Lung (tissue), 12 donors: ENCODE data around the gene NPAS3. TPM values are rescaled to one million over a fixed set of nuclear protein-coding genes. Genes with fewer than 3 reads are reported as not detected.

Experiments
- ATAC-seq: fragments of 200-7000 bp; cut with Tn5 transposase; one replicate; pipeline ENCODE4 v1.9.1; 2020; ENCODE audit warnings: moderate number of reproducible peaks; ENCODE audit not compliant: insufficient read depth, low FRiP score
- DNase-seq, 3 donors: peaks; one replicate each; pipeline ENCODE4 v3.0.0-alpha.2; 2013 to 2017
- H3K27ac ChIP-seq, 2 donors: one replicate each; pipeline ENCODE4 v1.5.1; 2013; ENCODE audit warnings: mild to moderate bottlenecking in 2 of 2, moderate library complexity in 2 of 2, control low read depth in 1 of 2, inconsistent platforms in 1 of 2, low read depth in 1 of 2, low read length in 1 of 2
- H3K27me3 ChIP-seq, 3 donors: one replicate each; pipeline ENCODE4 v1.5.1; 2013; ENCODE audit warnings: low read length in 2 of 3; ENCODE audit not compliant: control insufficient read depth in 3 of 3, insufficient read depth in 3 of 3
- H3K36me3 ChIP-seq, 4 donors: one replicate each; pipeline ENCODE4 v1.5.1; 2013; ENCODE audit warnings: low read length in 4 of 4, mild to moderate bottlenecking in 1 of 4, moderate library complexity in 1 of 4; ENCODE audit not compliant: control insufficient read depth in 4 of 4, insufficient read depth in 4 of 4
- H3K4me1 ChIP-seq, 5 donors: one replicate each; pipeline ENCODE4 v1.5.1; 2013; ENCODE audit warnings: low read length in 5 of 5, mild to moderate bottlenecking in 2 of 5, moderate library complexity in 1 of 5; ENCODE audit not compliant: control insufficient read depth in 5 of 5, insufficient read depth in 5 of 5
- H3K4me3 ChIP-seq: one replicate; pipeline ENCODE4 v1.5.1; 2013; ENCODE audit warnings: mild to moderate bottlenecking, control low read depth, moderate library complexity
- H3K9ac ChIP-seq, 2 donors: one replicate each; pipeline ENCODE4 v1.5.1; 2013; ENCODE audit warnings: low read length in 2 of 2, control low read depth in 1 of 2; ENCODE audit not compliant: insufficient read depth in 1 of 2
- H3K9me3 ChIP-seq, 4 donors: one replicate each; pipeline ENCODE4 v1.5.1; 2013; ENCODE audit warnings: low read length in 3 of 4, mild to moderate bottlenecking in 1 of 4, moderate library complexity in 1 of 4; ENCODE audit not compliant: control insufficient read depth in 4 of 4, insufficient read depth in 3 of 4
- WGBS, 2 donors: extraction: QIAGEN DNeasy Blood & Tissue Kit; methylation state at CpG; one replicate each; pipeline ENCODE4 v1.1.7; 2013; 5-methylcytosine and 5-hydroxymethylcytosine counted together
- polyA plus RNA-seq, 2 donors: library from polyadenylated mRNA; stranded (reverse); fragments of 200-250 nt; gene quantifications; one replicate each; pipeline ENCODE4 v1.2.1, GENCODE V29; 2013
- total RNA-seq, 2 donors: library from RNA; depleted of rRNA in 1 of 2; stranded (reverse); fragments of >200 nt in 1 of 2; gene quantifications; one replicate each; pipeline ENCODE4 v1.2.1, GENCODE V29; 2014 to 2021
- TF ChIP-seq, protein P1 (sequence below): IDR thresholded peaks from 2 replicates; pipeline ENCODE4 v1.5.1; 2012; ENCODE audit warnings: mild to moderate bottlenecking; ENCODE audit errors: control extremely low read depth, extremely low read depth
- donor health status: control.
- donor health status: control.
- donor health status: Bipolar disorder and iron deficiency.
- donor health status: healthy.
- donor health status: DM: yes; HTN: yes; CAD: no.

Gene NPAS3
- total and polyA plus RNA-seq, 4 donors = 0.13 to 0.48 (median 0.33) TPM

DNA sequence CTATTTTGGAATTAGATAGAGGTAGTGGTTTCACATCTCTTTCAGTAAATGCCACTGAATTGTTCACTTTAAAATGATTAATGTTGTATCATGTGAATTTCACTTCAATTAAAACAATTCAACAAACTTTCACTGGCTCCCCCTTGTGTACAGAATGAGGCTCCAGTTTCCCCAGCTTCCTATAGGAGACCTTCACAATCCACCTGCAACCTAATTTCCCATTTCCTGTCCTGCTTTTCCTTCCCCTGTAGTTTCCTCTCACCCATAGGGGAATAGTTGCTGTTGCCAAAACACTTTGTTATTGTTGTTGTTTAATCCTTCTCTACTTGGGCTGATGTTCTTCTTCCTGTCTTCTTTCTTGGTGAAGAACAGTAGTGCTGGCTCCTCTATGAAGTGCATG is 59.8 kb downstream of the NPAS3 start:
- no peak for ATAC-seq
- no peak overlapping the region for H3K4me3 ChIP-seq

DNA sequence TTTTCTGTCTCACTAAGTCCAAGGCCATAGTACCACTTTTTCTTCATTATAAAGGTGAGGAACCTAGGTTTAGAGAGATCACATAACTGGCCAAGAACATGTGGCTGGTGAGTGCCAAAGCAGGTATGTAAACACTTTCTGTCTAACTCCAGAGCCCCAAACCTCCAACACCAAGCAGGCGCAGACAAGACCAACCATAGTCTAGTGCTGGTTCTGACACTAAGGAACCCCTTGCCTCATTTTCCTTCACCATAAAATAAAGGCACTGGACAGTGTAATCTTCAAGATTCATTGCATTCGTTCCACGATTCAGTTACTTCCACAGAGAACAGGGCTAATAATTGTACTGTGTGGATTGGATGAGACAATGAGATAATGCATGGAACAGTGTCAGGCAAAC is 71.0 kb downstream of the NPAS3 start:
- Histone ChIP-seq H3K27me3 (no peaks in the 10 kb centered on the region), H3K36me3 (no peaks in the 10 kb centered on the region), H3K4me3 (no peak overlapping the region), H3K9me3 (no peaks in the 10 kb centered on the region), H3K27ac (no peak overlapping the region), H3K9ac (no peak overlapping the region), H3K4me1 (peaks cover 0 to 6% (median 0%) of the 10 kb centered on the region in 5 donors)
- TF ChIP-seq, protein P1, sequence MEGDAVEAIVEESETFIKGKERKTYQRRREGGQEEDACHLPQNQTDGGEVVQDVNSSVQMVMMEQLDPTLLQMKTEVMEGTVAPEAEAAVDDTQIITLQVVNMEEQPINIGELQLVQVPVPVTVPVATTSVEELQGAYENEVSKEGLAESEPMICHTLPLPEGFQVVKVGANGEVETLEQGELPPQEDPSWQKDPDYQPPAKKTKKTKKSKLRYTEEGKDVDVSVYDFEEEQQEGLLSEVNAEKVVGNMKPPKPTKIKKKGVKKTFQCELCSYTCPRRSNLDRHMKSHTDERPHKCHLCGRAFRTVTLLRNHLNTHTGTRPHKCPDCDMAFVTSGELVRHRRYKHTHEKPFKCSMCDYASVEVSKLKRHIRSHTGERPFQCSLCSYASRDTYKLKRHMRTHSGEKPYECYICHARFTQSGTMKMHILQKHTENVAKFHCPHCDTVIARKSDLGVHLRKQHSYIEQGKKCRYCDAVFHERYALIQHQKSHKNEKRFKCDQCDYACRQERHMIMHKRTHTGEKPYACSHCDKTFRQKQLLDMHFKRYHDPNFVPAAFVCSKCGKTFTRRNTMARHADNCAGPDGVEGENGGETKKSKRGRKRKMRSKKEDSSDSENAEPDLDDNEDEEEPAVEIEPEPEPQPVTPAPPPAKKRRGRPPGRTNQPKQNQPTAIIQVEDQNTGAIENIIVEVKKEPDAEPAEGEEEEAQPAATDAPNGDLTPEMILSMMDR = no peak
- DNase-seq (no peak), ATAC-seq (no peak)
- 85 to 99% methylated on average over 3 of the region's 3 CpGs for WGBS, 2 donors

More for the DNA sequence above, 59.8 kb downstream of the NPAS3 start:
- no peak overlapping the region for H3K27ac ChIP-seq
- no peaks in the 10 kb centered on the region for H3K27me3 ChIP-seq
- H3K9me3 ChIP-seq = peaks cover 0 to 2% (median 0%) of the 10 kb centered on the region in 4 donors
- H3K9ac ChIP-seq = no peak overlapping the region
- H3K36me3 ChIP-seq = no peaks in the 10 kb centered on the region
- DNase-seq = no peak
- TF ChIP-seq, protein P1 = no peak
- no peaks in the 10 kb centered on the region for H3K4me1 ChIP-seq

DNA sequence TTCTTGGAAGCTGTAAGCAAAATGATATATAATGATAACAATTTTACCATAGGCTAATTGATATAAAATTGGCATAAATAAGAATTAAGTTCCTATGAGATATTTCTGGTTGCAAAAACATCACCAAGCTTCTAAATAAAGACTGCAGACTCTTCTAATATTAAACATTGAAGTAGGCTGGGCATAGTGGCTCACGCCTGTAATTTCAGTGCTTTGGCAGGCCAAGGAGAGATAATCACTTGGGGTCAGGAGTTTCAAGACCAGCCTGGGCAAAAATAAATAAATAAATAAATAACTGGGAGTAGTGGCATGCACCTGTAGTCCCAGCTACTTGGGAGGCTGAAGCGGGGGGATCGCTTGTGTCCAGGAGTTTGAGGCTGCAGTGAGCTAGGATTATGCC is 71.8 kb downstream of the NPAS3 start:
- 96 to 97% methylated on average over 3 of the region's 3 CpGs for WGBS, 2 donors
- Histone ChIP-seq H3K27ac (no peak overlapping the region), H3K4me1 (peaks cover 0 to 6% (median 0%) of the 10 kb centered on the region in 5 donors), H3K4me3 (no peak overlapping the region), H3K9ac (no peak overlapping the region), H3K27me3 (no peaks in the 10 kb centered on the region), H3K9me3 (no peaks in the 10 kb centered on the region), H3K36me3 (no peaks in the 10 kb centered on the region)
- TF ChIP-seq, protein P1 = no peak
- ATAC-seq (no peak), DNase-seq (no peak)

DNA sequence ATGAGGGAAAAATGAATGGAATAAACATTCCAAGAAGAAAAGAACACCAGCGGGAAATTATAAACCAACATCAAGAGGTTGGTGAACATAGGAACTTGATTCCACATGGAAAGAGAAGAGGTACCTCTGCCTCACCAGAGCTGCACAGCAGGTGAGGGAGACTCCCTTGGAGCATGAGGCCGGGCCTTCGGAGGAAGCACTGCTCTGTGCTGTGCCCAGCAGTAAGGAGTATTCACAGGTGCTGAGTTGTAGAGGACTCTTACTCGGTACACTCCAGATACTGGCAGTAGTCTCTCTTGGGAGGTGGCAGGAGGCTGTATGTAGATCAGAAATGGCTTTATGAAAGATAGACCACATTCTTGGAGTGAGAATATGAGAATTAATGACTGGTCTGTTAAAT is 76.0 kb downstream of the NPAS3 start:
- TF ChIP-seq, protein P1 = no peak
- 91 to 95% methylated on average over 4 of the region's 4 CpGs for WGBS, 2 donors
- no peaks in the 10 kb centered on the region for H3K36me3 ChIP-seq

More for the DNA sequence above, 76.0 kb downstream of the NPAS3 start:
- DNase-seq = no peak
- no peak overlapping the region for H3K9ac ChIP-seq
- ATAC-seq = no peak
- peaks cover 0 to 6% (median 0%) of the 10 kb centered on the region in 5 donors for H3K4me1 ChIP-seq
- no peaks in the 10 kb centered on the region for H3K9me3 ChIP-seq
- no peaks in the 10 kb centered on the region for H3K27me3 ChIP-seq
- no peak overlapping the region for H3K27ac ChIP-seq
- no peak overlapping the region for H3K4me3 ChIP-seq
